GM12878 (cell line): ENCODE results near the gene GABPB2. TPM values are rescaled to one million over a fixed set of nuclear protein-coding genes. Genes with fewer than 3 reads are reported as not detected.
A peak's percentile ranks its signal among the peaks of the same experiment; 100 is the strongest.

Experiments
- ATAC-seq: fragments of 200-7000 bp; cut with Tn5 transposase; 3 replicates; pipeline ENCODE4 v1.9.1; 2020; ENCODE audit warnings: mild to moderate bottlenecking, moderate library complexity
- BruUV-seq: library from RNA; stranded (reverse); fragments of 400-500 nt; replicated peaks from 2 replicates; lab custom pipeline; 2021; lab: Mats Ljungman, UMichigan
- CTCF ChIA-PET: fragments of 300-600 bp; sonication (Branson Sonifier 250); formaldehyde crosslinking; extraction: SDS; loops from one replicate; lab custom pipeline; 2021; ENCODE audit warnings: inconsistent platforms; lab: Yijun Ruan, JAX
- POLR2A ChIA-PET: fragments of 350-600 bp; formaldehyde crosslinking; extraction: SDS; loops from one replicate; lab custom pipeline; 2021; ENCODE audit warnings: inconsistent platforms; lab: Charles Lee
- RAD21 ChIA-PET: fragments of 300-600 bp; sonication (Branson Sonifier 250); formaldehyde crosslinking; loops from one replicate; lab custom pipeline; 2023; ENCODE audit warnings: antibody characterized with exemption; ENCODE audit not compliant: unreplicated experiment; lab: Charles Lee
- SMC1A ChIA-PET: fragments of 300-600 bp; sonication (Branson Sonifier 250); formaldehyde crosslinking; loops from one replicate; lab custom pipeline; 2023; ENCODE audit not compliant: unreplicated experiment, uncharacterized antibody; lab: Charles Lee
- DNase-seq: peaks from one replicate; pipeline ENCODE4 v3.0.0-alpha.2; 2011; ENCODE audit warnings: low read depth, low spot score
- FAIRE-seq: peaks from 3 replicates; lab custom pipeline; 2011; peaks lifted over from hg19 to GRCh38; lab: Jason Lieb, UNC
- H2AFZ ChIP-seq: 2 replicates; pipeline ENCODE4 v1.6.0; 2011; ENCODE audit warnings: low read depth, low read length, control low read depth; ENCODE audit not compliant: control insufficient read depth
- H3K27ac ChIP-seq: 2 replicates; pipeline ENCODE4 v1.5.1; 2011; ENCODE audit warnings: control low read depth; ENCODE audit not compliant: control insufficient read depth, insufficient read depth
- H3K27me3 ChIP-seq, 2 experiments: replicated peaks in 1 of 2; 2 replicates each; pipeline versions ENCODE4 v1.6.0 to v1.6.1; 2011; ENCODE audit warnings: low read length in 1 of 2; ENCODE audit not compliant: control insufficient read depth in 2 of 2, insufficient read depth in 2 of 2
- H3K36me3 ChIP-seq, 2 experiments: 2 replicates each; pipeline ENCODE4 v1.5.1; 2011; ENCODE audit warnings: low read length in 1 of 2; ENCODE audit not compliant: control insufficient read depth in 2 of 2, insufficient read depth in 2 of 2
- H3K4me1 ChIP-seq: 2 replicates; pipeline ENCODE4 v1.6.1; 2011; ENCODE audit warnings: mild to moderate bottlenecking, low read length, moderate library complexity, mixed read lengths; ENCODE audit not compliant: control insufficient read depth, insufficient read depth
- H3K4me2 ChIP-seq: 2 replicates; pipeline ENCODE4 v1.6.0; 2011; ENCODE audit warnings: control low read depth; ENCODE audit not compliant: control insufficient read depth, insufficient read depth
- H3K4me3 ChIP-seq: fragments of 200-600 bp; sonication (generic); 2 replicates; pipeline ENCODE4 v1.5.1; 2016
- H3K79me2 ChIP-seq: 2 replicates; pipeline ENCODE4 v1.6.0; 2011; ENCODE audit warnings: low read length; ENCODE audit not compliant: control insufficient read depth, insufficient read depth
- H3K9ac ChIP-seq: 2 replicates; pipeline ENCODE4 v1.8.0; 2011; ENCODE audit warnings: low read length, control low read depth, mixed read lengths; ENCODE audit not compliant: control insufficient read depth, insufficient read depth
- H3K9me3 ChIP-seq: replicated peaks from 3 replicates; pipeline ENCODE4 v1.5.1; 2011; ENCODE audit warnings: mild to moderate bottlenecking, low read length; ENCODE audit not compliant: control insufficient read depth, insufficient read depth
- H4K20me1 ChIP-seq: 2 replicates; pipeline ENCODE4 v1.6.0; 2011; ENCODE audit not compliant: control insufficient read depth, insufficient read depth
- BACH1 ChIP-seq: fragments of 450-650 bp; IDR thresholded peaks from 2 replicates; pipeline ENCODE4 v1.6.1; 2017; ENCODE audit warnings: mild to moderate bottlenecking, borderline replicate concordance
- MEF2A ChIP-seq: IDR thresholded peaks from 2 replicates; pipeline ENCODE4 v1.6.1; 2011; ENCODE audit warnings: low read depth, mild to moderate bottlenecking, low read length, moderate library complexity; ENCODE audit not compliant: insufficient read depth
- MYB ChIP-seq: fragments of 150-350 bp; IDR thresholded peaks from 2 replicates; pipeline ENCODE4 v1.6.1; 2014; ENCODE audit warnings: mild to moderate bottlenecking, low read depth, low read length, borderline replicate concordance
- MYC ChIP-seq: IDR thresholded peaks from 2 replicates; pipeline ENCODE4 v1.6.1; 2011; ENCODE audit warnings: mild to moderate bottlenecking, low read length, moderate library complexity, inconsistent platforms; ENCODE audit not compliant: insufficient read depth, insufficient replicate concordance, insufficient read length, severe bottlenecking
- NBN ChIP-seq: fragments of 450-650 bp; IDR thresholded peaks from 2 replicates; pipeline ENCODE4 v1.6.1; 2016
- NFXL1 ChIP-seq: fragments of 450-650 bp; IDR thresholded peaks from 2 replicates; pipeline ENCODE4 v1.6.1; 2017; ENCODE audit warnings: antibody characterized with exemption, mild to moderate bottlenecking, borderline replicate concordance
- NFYB ChIP-seq: IDR thresholded peaks from 2 replicates; pipeline ENCODE4 v1.6.1; 2011; ENCODE audit warnings: low read depth, mild to moderate bottlenecking, low read length, improper control_type of control experiment, moderate library complexity; ENCODE audit not compliant: insufficient read depth
- NR2F1 ChIP-seq: fragments of 450-650 bp; conservative IDR thresholded peaks from 2 replicates; pipeline ENCODE4 v1.6.1; 2017; ENCODE audit warnings: mild to moderate bottlenecking
- POLR2A ChIP-seq: IDR thresholded peaks from 2 replicates; pipeline ENCODE4 v1.6.1; 2011; ENCODE audit warnings: low read depth, mild to moderate bottlenecking, low read length
- POLR2AphosphoS2 ChIP-seq: IDR thresholded peaks from 2 replicates; pipeline ENCODE4 v1.6.1; 2011; ENCODE audit warnings: low read depth, mild to moderate bottlenecking, low read length, improper control_type of control experiment, moderate library complexity
- RELA ChIP-seq: fragments of 450-650 bp; IDR thresholded peaks from 2 replicates; pipeline ENCODE4 v1.8.0; 2014; ENCODE audit warnings: borderline replicate concordance; ENCODE audit not compliant: partially characterized antibody
- SMC3 ChIP-seq: IDR thresholded peaks from 2 replicates; pipeline ENCODE4 v1.6.1; 2011; ENCODE audit warnings: low read length, improper control_type of control experiment, borderline replicate concordance
- SREBF1 ChIP-seq: IDR thresholded peaks from 2 replicates; pipeline ENCODE4 v1.6.1; 2012; ENCODE audit warnings: mild to moderate bottlenecking, low read length
- TBL1XR1 ChIP-seq: IDR thresholded peaks from 2 replicates; pipeline ENCODE4 v1.6.1; 2012; ENCODE audit warnings: low read depth, low read length, improper control_type of control experiment
- TCF7 ChIP-seq: IDR thresholded peaks from 2 replicates; pipeline ENCODE4 v1.6.1; 2014; ENCODE audit warnings: antibody characterized with exemption, borderline replicate concordance
- ZNF274 ChIP-seq: IDR thresholded peaks from one replicate; pipeline ENCODE4 v1.8.0; 2011; ENCODE audit not compliant: insufficient read length, insufficient read depth
- WGBS: methylation state at CpG from one replicate; pipeline ENCODE4 v1.1.6; 2016; ENCODE audit warnings: low lambda C conversion rate; ENCODE audit not compliant: insufficient replicate concordance, insufficient coverage; ENCODE audit errors: missing lambda C conversion rate; 5-methylcytosine and 5-hydroxymethylcytosine counted together
- in situ Hi-C: fragments of 300-500 bp; cut with MboI; formaldehyde crosslinking; loops from 9 replicates; pipeline ENCODE4 v1.14.3; 2018; ENCODE audit warnings: mixed read lengths
- intact Hi-C: fragments of 100-400 bp; cut with micrococcal nuclease; formaldehyde crosslinking; loops from one replicate; pipeline ENCODE4 v1.14.2; 2022; ENCODE audit not compliant: unreplicated experiment
- polyA plus RNA-seq, 11 experiments: library from polyadenylated mRNA; depleted of rRNA in 4 of 11; unstranded in 6 of 11; stranded (reverse) in 5 of 11; fragments of >200 nt; fragmentation: Nextera tagmentation in 4 of 11; fragmentation: Illumina TruSeq in 1 of 11; extraction: Ambion mirVana in 4 of 11; extraction: Trizol in 1 of 11; gene quantifications; 1 replicate in 1 of 11; 2 replicates in 10 of 11; pipeline versions ENCODE4 v1.2.1 to v1.2.3, GENCODE V29; 2011 to 2016; ENCODE audit warnings: inconsistent platforms in 2 of 11, missing spikeins in 2 of 11, low read depth in 1 of 11
- total RNA-seq, 4 experiments: library from RNA; depleted of rRNA in 3 of 4; stranded (reverse); fragments of >200 nt in 3 of 4; fragmentation: Illumina TruSeq in 1 of 4; extraction: Trizol in 1 of 4; gene quantifications; 2 replicates each; pipeline versions ENCODE4 v1.2.1 to v1.2.3, GENCODE V29; 2013 to 2021
- TF ChIP-seq, protein P1 (sequence below): IDR thresholded peaks from 2 replicates; pipeline ENCODE4 v1.6.1; 2011; ENCODE audit warnings: mild to moderate bottlenecking, low read depth, low read length, moderate library complexity; ENCODE audit not compliant: insufficient replicate concordance
- TF ChIP-seq, protein P2 (sequence below): IDR thresholded peaks from 2 replicates; pipeline ENCODE4 v1.6.1; 2012; ENCODE audit warnings: low read depth, low read length, improper control_type of control experiment
- TF ChIP-seq, protein P3 (sequence below): fragments of 450-650 bp; IDR thresholded peaks from 2 replicates; pipeline ENCODE4 v1.6.1; 2018; ENCODE audit warnings: mild to moderate bottlenecking, low read depth, moderate library complexity; ENCODE audit not compliant: partially characterized antibody
- TF ChIP-seq, protein P4 (sequence below): IDR thresholded peaks from 2 replicates; pipeline ENCODE4 v1.6.1; 2012; ENCODE audit warnings: low read depth, low read length, improper control_type of control experiment

GABPB2 gene
- total and polyA plus RNA-seq, 10 of the 15 experiments (the other 5 are each of a cell fraction or from before 2014, with no cell fraction given): 2.3 to 10.5 (median 6.9) TPM

DNA sequence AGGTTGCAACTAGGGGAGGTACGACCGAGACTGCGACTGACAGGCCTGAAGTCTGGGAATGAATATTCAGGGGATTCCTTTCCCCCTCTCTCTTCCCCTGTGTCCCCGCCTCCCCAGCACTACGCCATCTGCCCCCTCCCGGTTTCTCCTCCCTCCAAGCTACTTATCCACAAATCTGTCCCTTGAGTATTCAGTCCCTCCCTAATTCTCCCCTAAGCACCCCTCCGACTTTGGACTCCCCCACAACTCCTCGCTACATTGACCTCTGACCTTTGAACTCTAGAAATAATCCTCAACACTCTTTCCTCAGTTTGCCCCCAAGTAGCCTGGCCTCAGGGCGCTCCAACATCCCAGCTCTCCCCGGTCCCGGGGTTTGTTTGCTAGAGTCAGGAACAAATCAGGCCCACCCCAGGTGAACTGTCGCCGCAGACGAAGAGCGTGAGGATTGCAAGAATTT, 94.7 kb downstream of the GABPB2 start:
- peaks cover 9% of the 10 kb centered on the region for H3K4me1 ChIP-seq
- ATAC-seq (peak; percentile 6; the same call in 1 of the 3 replicates), DNase-seq (no peak), FAIRE-seq (no peak)
- no peaks in the 10 kb centered on the region for H3K9me3 ChIP-seq
- CTCF ChIA-PET: interaction anchor here (0.6 to 2.3 kb wide), 4 partner anchors 8 to 647 kb away, joined by 3 to 12 read pairs (median 8); partner anchors contain the start of gene TNFAIP8L2
- H3K27ac ChIP-seq: peak overlapping the region; percentile 69
- peak overlapping the region; percentile 91 for H3K4me2 ChIP-seq
- in situ Hi-C loops: no loop called here
- RAD21 ChIA-PET: interaction anchor here (1.0 kb wide), 1 partner anchor 9 kb away, joined by 3 read pairs; the partner anchor contains the start of gene TNFAIP8L2
- H4K20me1 ChIP-seq: no peaks in the 10 kb centered on the region
- no peaks in the 10 kb centered on the region for H3K27me3 ChIP-seq
- SMC1A ChIA-PET: interaction anchor here (0.6 to 1.2 kb wide), 2 partner anchors 9 to 542 kb away, joined by 5 to 6 read pairs; partner anchors contain the start of gene TNFAIP8L2
- H3K36me3 ChIP-seq: peaks cover 1 to 3% of the 10 kb centered on the region in 2 experiments; a peak in 2 of 4 replicates
- peaks cover 24% of the 10 kb centered on the region for H3K79me2 ChIP-seq
- POLR2A ChIA-PET: interaction anchor here (1.4 to 2.2 kb wide), 2 partner anchors 8 to 116 kb away, joined by 4 to 19 read pairs; partner anchors contain the start of genes TNFAIP8L2 and ZNF687
- WGBS: 34% methylated on average over 13 of the region's 15 CpGs
- BruUV-seq: no TSS peak
- H2AFZ ChIP-seq: peak overlapping the region; percentile 97
- peak overlapping the region; percentile 90 for H3K4me3 ChIP-seq
- intact Hi-C loops: no loop called here
- H3K9ac ChIP-seq: peak overlapping the region; percentile 98
- no peak for TF ChIP-seq POLR2AphosphoS2
- no peak for TF ChIP-seq ZNF274
- no peak for TF ChIP-seq POLR2A
- TF ChIP-seq, protein P1, sequence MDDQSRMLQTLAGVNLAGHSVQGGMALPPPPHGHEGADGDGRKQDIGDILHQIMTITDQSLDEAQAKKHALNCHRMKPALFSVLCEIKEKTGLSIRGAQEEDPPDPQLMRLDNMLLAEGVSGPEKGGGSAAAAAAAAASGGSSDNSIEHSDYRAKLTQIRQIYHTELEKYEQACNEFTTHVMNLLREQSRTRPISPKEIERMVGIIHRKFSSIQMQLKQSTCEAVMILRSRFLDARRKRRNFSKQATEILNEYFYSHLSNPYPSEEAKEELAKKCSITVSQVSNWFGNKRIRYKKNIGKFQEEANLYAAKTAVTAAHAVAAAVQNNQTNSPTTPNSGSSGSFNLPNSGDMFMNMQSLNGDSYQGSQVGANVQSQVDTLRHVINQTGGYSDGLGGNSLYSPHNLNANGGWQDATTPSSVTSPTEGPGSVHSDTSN: no peak
- TF ChIP-seq, protein P2, sequence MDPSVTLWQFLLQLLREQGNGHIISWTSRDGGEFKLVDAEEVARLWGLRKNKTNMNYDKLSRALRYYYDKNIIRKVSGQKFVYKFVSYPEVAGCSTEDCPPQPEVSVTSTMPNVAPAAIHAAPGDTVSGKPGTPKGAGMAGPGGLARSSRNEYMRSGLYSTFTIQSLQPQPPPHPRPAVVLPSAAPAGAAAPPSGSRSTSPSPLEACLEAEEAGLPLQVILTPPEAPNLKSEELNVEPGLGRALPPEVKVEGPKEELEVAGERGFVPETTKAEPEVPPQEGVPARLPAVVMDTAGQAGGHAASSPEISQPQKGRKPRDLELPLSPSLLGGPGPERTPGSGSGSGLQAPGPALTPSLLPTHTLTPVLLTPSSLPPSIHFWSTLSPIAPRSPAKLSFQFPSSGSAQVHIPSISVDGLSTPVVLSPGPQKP: no peak
- TF ChIP-seq MYC: no peak
- peak; percentile 97 for TF ChIP-seq NR2F1
- TF ChIP-seq, protein P3, sequence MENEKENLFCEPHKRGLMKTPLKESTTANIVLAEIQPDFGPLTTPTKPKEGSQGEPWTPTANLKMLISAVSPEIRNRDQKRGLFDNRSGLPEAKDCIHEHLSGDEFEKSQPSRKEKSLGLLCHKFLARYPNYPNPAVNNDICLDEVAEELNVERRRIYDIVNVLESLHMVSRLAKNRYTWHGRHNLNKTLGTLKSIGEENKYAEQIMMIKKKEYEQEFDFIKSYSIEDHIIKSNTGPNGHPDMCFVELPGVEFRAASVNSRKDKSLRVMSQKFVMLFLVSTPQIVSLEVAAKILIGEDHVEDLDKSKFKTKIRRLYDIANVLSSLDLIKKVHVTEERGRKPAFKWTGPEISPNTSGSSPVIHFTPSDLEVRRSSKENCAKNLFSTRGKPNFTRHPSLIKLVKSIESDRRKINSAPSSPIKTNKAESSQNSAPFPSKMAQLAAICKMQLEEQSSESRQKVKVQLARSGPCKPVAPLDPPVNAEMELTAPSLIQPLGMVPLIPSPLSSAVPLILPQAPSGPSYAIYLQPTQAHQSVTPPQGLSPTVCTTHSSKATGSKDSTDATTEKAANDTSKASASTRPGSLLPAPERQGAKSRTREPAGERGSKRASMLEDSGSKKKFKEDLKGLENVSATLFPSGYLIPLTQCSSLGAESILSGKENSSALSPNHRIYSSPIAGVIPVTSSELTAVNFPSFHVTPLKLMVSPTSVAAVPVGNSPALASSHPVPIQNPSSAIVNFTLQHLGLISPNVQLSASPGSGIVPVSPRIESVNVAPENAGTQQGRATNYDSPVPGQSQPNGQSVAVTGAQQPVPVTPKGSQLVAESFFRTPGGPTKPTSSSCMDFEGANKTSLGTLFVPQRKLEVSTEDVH: no peak
- TF ChIP-seq TCF7: no peak
- TF ChIP-seq NFXL1: no peak
- no peak for TF ChIP-seq RELA
- TF ChIP-seq NFYB: no peak
- TF ChIP-seq MYB: no peak
- TF ChIP-seq, protein P4, sequence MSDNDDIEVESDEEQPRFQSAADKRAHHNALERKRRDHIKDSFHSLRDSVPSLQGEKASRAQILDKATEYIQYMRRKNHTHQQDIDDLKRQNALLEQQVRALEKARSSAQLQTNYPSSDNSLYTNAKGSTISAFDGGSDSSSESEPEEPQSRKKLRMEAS: no peak
- no peak for TF ChIP-seq BACH1
- no peak for TF ChIP-seq TBL1XR1
- TF ChIP-seq SMC3: no peak
- peak; percentile 30; the same call in 1 of the 2 replicates for TF ChIP-seq SREBF1
- no peak for TF ChIP-seq NBN
- TF ChIP-seq MEF2A: no peak
